Lower leg skin (tissue), 3 donors: ENCODE data around the gene FZR1.

Experiments used
- POLR2A ChIP-seq, 2 donors: fragments of 450-650 bp; IDR thresholded peaks; one replicate each; pipeline ENCODE4 v1.6.1; 2016 to 2017; ENCODE audit warnings: antibody characterized with exemption in 2 of 2, mild to moderate bottlenecking in 1 of 2, moderate library complexity in 1 of 2
- TF ChIP-seq, protein P1 (sequence below), 3 donors: fragments of 450-650 bp; IDR thresholded peaks; one replicate each; pipeline ENCODE4 v1.5.1; 2016; ENCODE audit warnings: antibody characterized with exemption in 3 of 3, mild to moderate bottlenecking in 3 of 3, moderate library complexity in 2 of 3

DNA sequence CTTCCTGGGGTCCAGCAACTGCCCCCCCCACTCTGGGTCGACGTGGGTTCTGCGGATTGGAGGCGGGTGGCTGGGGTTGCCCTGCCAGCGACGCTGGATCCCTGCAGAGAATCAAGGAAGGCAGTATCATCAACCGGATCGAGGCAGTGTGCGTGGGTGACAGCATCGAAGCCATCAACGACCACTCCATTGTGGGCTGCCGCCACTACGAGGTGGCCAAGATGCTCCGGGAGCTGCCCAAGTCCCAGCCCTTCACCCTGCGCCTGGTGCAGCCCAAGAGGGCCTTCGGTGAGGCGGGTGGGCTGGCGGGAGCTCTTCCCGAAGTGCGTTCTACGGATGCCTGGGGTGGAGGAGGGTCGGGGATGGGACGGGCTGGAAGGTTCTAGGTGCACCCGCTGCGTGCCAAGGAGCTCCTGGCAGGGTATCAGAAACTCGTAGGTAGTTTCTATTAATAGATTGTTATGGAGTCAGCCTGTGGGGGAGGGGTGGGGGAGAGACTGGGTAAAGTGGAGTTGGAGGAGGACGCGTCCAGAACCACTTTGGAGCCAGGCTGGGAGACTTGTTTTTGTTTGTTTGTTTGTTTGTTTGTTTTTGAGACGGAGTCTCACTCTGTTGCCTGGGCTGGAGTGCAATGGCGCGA is 80.7 kb downstream of the FZR1 start:
- TF ChIP-seq, protein P1, sequence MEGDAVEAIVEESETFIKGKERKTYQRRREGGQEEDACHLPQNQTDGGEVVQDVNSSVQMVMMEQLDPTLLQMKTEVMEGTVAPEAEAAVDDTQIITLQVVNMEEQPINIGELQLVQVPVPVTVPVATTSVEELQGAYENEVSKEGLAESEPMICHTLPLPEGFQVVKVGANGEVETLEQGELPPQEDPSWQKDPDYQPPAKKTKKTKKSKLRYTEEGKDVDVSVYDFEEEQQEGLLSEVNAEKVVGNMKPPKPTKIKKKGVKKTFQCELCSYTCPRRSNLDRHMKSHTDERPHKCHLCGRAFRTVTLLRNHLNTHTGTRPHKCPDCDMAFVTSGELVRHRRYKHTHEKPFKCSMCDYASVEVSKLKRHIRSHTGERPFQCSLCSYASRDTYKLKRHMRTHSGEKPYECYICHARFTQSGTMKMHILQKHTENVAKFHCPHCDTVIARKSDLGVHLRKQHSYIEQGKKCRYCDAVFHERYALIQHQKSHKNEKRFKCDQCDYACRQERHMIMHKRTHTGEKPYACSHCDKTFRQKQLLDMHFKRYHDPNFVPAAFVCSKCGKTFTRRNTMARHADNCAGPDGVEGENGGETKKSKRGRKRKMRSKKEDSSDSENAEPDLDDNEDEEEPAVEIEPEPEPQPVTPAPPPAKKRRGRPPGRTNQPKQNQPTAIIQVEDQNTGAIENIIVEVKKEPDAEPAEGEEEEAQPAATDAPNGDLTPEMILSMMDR (IDR thresholded peaks at IDR 0.05): no peak
- no peak for TF ChIP-seq POLR2A (IDR thresholded peaks at IDR 0.05)
